NCI-H128 (cell line): ENCODE results near the gene DDIT4.
"Not testable (repeated sequence)": the region's sequence is repeated elsewhere in the genome, so short reads cannot be mapped to it uniquely, and the experiment has no call there.

Experiments
- DNase-seq: peaks from one replicate; lab custom pipeline; 2025; ENCODE audit not compliant: unreplicated experiment; lab: John Stamatoyannopoulos, UW

The DDIT4 gene

DNA sequence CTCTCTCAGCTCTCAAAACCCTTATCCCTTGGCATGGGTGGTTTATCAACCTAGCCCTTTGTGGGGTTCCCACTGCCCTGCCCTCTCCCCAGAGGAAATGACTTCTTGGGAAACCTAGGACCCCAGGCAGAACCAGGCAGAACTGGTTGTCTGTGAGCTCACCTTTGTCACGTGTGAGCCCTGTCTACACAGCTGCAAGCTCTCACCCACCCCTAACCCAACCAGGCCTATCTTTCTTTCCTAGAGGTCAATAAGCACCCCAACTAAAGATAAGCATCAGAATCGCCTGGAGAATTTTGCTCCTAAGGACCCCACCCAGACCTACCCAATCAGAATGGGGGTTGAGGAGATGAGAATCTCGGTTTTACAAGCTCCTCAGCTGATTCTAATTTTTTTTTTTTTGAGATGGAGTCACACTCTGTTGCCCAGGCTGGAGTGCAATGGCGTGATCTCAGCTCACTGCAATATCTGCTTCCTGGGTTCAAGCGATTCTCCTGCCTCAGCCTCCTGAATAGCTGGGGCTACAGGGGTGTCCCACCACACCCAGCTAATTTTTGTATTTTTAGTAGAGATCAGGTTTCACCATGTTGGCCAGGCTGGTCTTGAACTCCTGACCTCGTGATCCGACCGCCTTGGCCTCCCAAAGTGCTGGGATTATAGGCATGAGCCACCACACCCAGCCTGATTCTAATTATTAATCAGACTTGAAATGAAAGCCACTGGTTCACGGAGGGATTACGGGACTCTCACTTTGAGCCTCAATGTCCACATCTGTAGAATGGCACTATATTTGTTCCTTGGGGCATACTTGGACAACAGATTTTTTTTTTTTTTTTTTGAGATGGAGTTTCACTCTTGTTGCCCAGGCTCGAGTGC, 7.5 kb upstream of the DDIT4 start:
- no peak for DNase-seq

DNA sequence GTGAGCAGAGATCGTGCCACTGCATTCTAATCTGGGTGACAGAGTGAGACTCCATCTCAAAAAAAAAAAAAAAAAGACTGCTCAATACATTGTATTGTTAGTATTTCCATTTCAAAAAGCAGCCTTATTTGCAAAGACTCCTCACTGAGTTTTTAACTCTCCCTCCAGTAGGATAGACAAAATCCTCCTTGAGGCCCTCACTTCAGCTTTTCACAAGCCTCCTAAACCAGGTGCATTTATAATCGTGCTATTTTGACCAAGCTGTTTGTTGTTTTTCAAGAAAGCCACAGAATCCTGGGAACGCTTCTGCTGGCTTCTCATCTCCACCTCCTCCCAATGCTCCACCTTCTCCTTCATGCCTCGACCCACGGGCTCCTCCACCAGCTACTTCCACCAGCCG, 6.3 kb upstream of the DDIT4 start:
- no peak for DNase-seq

DNA sequence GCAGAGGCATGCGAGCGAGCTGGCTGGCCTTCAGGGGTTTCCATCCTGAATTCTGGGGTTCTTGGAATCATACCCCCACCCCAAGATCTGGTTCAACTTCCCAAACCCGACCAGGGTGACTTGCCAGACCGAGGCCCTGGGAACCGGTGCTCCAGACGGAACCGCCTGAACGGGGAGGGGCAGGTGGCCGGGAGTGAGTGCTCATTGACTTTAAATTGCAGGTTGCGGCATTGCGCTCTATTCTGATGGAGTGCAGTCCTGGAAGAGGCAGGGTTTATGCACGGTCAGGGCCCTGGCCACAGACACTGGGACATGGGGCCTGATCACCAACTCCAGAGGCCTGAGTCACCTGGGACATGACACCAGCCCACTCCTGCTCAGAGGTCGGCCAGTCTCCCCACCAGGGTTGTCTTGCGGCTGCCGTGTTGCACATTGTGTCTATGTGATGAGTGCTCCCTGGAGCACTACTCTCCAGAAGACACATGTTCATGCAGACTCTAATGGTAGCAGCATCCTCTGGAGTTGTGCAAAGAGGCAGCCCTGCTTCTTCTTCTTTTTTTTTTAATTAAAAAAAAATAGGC, 5.8 kb upstream of the DDIT4 start:
- no peak for DNase-seq

DNA sequence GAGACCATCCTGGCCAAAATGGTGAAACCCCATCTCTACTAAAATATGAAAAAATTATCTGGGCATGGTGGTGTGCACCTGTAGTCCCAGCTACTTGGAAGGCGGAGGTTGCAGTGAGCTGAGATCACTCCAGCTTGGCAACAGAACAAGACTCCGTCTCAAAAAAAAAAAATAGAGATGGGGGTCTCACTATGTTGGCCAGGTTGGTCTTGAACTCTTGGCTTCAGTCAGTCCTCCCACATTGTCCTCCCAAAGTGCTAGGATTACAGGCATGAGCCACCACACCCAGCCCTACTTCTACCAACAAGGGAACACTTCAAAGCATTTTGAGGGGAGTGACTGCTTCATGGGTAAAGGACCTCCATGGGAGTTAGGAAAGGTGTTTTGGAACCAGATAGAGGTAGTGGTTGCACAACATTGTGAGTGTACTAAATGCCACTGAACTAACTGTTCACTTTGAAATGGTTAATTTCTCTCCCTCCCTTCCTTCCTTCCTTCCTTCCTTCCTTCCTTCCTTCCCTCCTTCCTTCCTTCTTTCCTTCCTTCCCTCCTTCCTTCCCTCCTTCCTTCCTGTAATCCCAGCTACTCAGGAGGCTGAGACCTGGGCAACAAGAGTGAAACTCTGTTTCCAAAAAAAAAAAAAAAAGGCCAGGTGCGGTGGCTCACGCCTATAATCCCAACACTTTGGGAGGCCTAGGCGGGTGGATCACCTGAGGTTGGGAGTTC, 5.1 kb upstream of the DDIT4 start:
- not testable (repeated sequence) for DNase-seq

DNA sequence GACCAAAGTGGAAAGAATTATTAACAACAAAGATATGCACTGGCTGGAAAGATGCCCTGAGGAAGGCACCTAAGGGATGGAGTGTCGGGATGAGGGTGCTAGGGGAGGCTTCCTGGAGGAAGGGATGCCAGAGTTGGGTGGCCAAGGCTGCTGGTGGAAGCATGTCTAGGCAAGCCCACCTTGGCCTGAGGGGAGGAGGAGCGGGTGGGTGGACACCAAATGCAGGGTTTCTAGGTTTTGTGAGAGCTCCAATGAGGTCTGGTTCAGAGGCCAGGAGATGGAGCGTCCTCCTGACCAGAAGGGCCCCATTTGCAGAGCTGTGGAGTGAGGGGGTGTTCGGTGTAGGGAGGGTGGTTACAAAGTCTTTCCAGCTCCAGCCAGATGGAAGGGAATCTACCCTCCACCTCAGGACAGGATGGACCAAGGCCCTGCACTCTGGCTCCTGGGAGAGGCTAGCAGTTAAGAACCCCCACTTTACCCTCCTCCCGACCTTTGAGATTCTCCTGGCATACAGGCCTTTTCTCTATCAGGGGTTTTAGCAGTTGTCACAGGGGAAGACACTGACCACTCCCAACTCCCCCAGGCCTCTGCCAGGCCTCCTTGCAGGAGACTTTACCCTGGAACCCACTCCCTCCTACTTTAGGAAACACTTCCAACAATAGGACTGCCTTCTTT, 3.0 kb upstream of the DDIT4 start:
- no peak for DNase-seq

DNA sequence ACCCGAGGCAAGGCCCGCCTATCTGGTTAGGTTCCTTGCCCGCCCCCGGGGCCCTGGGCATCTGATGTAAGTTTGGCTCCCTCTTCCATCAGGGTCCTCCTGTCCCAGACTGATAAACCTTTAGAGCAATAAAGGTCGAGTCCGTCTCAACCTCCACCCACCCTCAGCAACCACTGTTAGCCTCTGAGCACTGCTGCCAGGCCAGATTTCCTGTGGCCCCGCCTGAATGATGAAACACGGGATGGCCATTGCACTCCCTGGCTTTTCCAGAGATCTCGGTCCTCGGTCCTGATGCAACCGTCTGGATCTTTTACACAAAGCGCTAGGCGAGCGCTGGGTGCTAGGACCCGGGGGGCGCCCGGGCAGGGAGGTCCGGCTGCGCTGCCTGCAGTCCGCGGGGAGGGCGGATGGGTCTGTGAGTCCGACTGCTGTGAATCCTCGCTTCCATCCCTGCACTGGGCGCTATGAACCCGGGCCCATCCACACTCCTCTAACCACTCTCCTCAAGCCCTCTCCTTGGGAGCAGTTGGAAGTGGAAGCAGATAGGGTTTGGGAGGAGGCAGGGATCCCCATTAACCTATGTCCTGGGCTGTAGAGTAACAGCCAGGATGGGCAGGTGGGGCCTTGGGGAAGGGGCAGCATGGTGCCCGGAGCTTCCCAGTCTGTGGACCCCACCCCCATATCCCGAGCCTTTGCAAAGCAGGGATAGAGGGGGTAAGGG, 875 bp upstream of the DDIT4 start:
- DNase-seq, result peak; percentile 62

DNA sequence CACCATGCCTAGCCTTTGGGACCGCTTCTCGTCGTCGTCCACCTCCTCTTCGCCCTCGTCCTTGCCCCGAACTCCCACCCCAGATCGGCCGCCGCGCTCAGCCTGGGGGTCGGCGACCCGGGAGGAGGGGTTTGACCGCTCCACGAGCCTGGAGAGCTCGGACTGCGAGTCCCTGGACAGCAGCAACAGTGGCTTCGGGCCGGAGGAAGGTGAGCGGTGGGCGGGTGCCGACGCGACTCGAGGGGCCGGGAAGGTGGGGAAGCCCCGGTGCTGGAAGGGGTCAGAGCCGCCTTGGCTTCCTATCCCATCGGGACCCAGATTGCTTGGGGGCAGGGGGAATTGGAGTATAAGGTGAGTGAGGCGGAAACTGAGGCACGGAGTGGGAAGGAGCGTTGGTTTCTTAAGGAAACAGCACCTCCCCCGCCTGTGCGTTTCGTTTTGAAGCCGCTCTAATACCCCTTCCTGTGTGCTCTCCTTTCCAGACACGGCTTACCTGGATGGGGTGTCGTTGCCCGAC, 547 bp downstream of the DDIT4 start:
- no peak for DNase-seq

DNA sequence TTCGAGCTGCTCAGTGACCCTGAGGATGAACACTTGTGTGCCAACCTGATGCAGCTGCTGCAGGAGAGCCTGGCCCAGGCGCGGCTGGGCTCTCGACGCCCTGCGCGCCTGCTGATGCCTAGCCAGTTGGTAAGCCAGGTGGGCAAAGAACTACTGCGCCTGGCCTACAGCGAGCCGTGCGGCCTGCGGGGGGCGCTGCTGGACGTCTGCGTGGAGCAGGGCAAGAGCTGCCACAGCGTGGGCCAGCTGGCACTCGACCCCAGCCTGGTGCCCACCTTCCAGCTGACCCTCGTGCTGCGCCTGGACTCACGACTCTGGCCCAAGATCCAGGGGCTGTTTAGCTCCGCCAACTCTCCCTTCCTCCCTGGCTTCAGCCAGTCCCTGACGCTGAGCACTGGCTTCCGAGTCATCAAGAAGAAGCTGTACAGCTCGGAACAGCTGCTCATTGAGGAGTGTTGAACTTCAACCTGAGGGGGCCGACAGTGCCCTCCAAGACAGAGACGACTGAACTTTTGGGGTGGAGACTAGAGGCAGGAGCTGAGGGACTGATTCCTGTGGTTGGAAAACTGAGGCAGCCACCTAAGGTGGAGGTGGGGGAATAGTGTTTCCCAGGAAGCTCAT, 1.1 kb downstream of the DDIT4 start:
- DNase-seq, result no peak

DNA sequence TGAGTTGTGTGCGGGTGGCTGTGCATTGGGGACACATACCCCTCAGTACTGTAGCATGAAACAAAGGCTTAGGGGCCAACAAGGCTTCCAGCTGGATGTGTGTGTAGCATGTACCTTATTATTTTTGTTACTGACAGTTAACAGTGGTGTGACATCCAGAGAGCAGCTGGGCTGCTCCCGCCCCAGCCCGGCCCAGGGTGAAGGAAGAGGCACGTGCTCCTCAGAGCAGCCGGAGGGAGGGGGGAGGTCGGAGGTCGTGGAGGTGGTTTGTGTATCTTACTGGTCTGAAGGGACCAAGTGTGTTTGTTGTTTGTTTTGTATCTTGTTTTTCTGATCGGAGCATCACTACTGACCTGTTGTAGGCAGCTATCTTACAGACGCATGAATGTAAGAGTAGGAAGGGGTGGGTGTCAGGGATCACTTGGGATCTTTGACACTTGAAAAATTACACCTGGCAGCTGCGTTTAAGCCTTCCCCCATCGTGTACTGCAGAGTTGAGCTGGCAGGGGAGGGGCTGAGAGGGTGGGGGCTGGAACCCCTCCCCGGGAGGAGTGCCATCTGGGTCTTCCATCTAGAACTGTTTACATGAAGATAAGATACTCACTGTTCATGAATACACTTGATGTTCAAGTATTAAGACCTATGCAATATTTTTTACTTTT, 1.8 kb downstream of the DDIT4 start:
- no peak for DNase-seq

DNA sequence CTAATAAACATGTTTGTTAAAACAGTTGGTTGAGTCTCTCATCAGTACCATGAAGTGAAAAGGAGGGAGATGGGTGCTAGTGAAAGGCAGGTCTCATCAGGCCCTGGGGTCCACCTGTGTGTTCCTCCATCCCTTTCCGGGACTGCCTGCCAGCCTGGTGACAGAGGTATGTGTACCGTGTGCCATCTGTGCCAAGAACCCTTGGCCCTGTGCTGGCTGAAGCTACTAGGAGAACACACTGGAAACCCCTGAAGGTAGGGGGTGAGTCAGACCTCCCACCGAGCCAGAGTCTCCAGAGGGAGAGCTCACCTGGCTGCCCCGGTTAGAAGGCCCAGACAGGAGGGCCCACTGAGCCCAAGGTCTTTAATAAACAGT, 2.3 kb downstream of the DDIT4 start:
- DNase-seq, result no peak

DNA sequence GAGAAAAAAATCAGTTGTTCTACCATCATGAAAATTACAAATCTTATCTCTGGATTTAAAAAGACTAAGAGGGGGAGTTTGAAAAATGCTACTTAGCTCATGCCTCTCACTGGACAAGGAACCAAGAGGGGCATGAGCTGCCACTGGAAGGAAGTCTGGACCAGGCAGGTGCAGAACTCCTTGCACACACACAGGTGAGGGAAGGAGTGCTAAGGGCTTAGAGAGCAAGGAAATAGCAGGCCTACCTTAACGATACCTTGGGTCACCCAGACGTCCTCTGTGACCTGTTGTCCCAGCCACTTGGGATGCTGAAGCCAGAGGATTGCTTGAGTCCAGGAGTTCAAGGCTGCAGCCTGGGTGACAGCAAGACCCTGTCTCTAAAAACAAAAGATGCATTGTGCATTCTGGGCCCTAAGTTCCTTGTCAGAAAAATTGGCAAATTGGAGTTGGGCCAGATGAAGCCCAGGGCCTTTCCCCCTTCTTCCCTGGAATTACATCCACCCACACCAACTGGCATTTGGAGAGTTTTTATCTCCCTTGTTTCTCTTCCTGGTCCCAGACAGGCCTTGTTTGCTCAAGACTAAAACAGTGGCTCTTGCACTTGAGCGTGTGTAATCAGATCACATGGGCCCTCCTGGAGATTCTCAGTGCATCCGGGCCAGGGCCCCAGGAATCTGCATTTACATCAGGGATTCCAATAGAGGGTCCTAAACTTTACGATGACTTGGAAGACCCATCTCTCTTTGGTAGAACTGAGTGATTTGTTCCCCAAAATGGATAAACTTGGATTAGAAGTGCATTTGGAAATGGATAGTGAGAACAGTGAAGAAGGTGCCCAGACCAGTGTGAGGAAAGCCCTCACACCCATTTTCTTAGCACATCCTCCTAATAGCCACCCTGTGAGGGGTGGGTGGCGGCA, 3.0 kb downstream of the DDIT4 start:
- DNase-seq, result no peak

DNA sequence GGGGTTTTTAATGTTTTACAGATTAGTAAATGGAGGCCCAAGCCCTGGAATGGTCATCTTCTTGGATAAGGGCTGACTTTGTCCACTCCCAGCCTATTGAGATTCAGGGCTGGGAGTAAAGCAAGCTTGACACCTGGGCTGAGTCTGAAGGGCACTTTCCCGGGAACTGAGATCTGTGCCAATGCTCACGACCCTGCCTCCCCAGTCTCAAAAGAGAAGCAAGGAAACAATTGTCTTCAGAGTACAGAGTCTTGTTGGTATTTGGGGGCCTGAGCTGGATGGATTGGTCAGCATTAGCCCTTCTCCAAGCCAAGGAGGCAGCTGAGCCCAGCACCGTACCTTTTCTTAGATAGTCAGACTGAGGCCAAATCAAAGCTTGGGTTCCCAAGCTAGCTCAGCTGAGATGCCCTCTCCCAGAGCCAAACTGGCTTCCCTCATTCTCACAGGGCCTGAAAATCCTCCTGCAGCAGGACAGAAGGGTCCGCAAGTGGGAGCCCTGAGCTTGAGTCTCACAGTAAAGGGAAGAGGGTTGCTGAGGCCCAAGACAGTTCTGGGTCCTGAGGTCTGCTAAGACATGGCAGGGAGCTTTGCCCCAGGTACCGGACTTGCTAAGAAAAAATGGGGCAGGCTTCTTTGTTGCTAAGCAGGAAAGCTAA, 3.7 kb downstream of the DDIT4 start:
- no peak for DNase-seq

DNA sequence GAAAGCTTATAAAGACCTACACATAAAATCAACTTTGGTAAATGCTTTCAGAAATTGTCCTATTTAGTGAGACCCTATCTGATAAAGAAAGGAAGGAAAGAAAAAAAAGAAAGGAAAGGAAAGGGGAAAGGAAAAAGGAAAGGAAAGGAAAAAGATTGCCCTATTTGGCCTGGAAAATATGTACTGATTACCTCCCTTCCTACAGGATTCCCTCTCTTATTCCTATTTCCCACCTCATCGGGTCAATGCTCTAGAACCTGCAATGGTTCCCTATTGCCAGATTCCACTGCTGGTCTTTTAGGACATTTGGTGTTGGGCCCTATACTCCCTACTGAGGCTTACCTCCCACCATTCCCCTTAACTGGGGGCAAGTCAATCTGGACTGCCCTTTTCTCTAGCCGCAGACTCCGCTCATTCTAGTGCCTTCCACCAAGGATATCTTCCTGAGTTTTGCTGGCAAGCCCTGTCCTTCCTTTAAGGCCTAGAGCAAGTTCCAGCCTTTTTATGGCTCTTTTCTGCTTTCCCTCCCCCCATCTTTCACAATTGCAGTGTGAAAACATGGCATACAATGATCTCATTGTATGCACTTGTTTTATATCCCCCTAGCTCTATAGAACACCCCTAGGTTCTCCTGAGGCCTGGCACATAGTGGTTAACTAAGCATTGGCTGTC, 4.4 kb downstream of the DDIT4 start:
- no peak for DNase-seq

DNA sequence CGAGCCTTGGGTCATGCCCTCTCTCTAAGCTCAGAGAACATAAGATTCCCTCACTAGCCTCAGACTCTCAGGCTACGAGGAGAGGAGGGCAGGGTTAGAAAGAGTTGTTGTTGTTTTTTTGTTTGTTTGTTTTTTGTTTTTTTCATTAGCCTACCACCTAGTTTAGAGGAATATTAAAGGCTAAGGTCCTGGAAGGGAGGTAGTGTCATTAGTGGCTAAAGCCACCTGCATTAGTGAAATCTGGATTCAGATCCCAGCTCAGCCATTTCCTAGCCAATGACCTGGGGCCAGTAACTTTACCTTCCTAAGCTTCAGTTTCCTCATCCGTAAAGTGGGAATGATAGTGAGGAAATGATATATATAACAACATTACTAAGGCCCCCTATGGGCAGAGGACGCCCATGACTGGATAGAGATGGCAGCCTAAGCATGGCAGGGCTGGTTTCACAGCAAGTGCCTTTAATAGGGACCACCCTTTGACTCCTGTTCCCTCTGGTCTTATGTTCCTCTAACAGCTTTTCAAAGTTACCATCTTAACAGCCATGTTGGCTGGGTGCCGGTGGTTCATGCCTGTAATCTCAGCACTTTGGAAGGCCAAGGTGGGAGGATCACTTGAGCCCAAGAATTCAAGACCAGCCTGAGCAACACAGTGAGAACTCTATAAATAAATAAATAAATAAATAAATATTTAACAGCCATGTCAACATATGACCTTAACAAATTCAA, 5.1 kb downstream of the DDIT4 start:
- no peak for DNase-seq

DNA sequence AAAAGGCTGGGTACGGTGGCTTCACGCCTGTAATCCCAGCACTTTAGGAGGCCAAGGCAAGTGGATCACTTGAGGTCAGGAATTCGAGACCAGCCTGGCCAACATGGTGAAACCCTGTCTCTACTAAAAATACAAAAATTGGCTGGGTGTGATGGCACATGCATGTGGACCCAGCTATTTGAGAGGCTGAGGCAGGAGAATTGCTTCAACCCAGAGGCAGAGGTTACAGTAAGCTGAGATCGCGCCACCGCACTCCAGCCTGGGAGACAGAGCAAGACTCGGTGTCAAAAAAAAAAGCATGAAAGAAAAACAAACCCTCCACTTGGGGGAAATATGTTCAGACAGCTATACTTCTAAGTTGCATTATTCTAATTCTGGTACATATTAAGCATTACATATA, 5.9 kb downstream of the DDIT4 start:
- DNase-seq, result not testable (repeated sequence)

DNA sequence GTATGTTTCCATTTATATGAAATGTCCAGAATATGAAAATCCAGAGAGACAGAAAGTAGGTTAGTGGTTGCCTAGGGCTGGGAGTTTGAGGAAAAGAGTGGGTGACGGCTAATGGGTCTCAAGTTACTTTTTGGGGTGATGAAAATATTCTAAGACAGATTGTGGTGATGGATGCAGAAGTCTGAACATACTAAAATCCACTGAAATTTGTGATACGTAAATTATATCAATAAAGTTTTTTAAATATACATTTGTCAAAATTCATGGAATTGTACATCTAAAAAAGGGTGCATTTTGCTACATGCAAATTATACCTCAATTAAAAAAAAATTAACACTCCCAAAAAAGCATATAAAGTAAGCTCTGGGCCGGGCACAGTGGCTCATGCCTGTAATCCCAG, 9.4 kb downstream of the DDIT4 start:
- no peak for DNase-seq

DNA sequence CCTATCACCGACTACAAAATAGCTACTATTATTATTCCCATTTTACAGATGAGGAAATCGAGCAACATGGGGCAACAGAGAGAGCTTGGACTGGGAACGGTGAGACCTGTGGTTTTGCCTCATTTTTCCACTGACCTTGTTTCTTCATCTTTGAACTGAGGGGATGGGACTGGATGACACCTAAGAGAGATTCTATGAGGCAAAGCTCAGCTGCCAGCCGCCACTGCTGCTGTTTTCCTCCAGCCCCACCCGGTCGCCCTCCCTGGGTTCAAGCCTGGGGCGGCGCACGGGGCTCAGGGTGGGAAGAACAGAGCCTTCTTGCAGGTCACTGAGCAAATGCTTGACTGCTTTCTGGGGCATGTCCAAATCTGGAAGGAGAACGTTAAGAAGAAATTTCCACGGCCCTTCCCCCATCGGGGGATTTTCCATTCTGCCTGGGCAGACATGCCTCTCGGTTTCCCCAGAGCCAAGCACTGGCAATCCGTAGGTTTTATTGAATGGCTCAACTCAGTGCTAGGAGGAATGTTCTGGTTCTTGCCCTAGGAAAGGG, 12.3 kb downstream of the DDIT4 start:
- no peak for DNase-seq
